Mucosa of descending colon (tissue), 3 donors: ENCODE results near the gene CCRL2. TPM values are rescaled to one million over a fixed set of nuclear protein-coding genes. Genes with fewer than 3 reads are reported as not detected.

Source experiments
- ATAC-seq: fragments of 200-7000 bp; cut with Tn5 transposase; one replicate; pipeline ENCODE4 v1.9.1; 2020; ENCODE audit warnings: mild to moderate bottlenecking, moderate library complexity
- DNase-seq, 3 donors: peaks; one replicate each; pipeline ENCODE4 v3.0.0-alpha.2; 2020
- H3K36me3 ChIP-seq: fragments of 200-600 bp; one replicate; pipeline ENCODE4 v1.8.0; 2021; ENCODE audit warnings: low read depth, mild to moderate bottlenecking
- H3K4me1 ChIP-seq: fragments of 200-600 bp; one replicate; pipeline ENCODE4 v1.8.0; 2021; ENCODE audit warnings: low read depth, mild to moderate bottlenecking
- H3K4me3 ChIP-seq: fragments of 200-600 bp; one replicate; pipeline ENCODE4 v1.8.0; 2021; ENCODE audit warnings: mild to moderate bottlenecking
- H3K9me3 ChIP-seq: fragments of 200-600 bp; one replicate; pipeline ENCODE4 v1.8.0; 2021; ENCODE audit warnings: mild to moderate bottlenecking
- CTCF ChIP-seq: fragments of 200-600 bp; IDR thresholded peaks from one replicate; pipeline ENCODE4 v1.8.0; 2022; ENCODE audit warnings: antibody characterized with exemption, mild to moderate bottlenecking
- intact Hi-C, 2 donors: fragments of 100-400 bp; cut with DNase I in 1 of 2; cut with micrococcal nuclease in 1 of 2; formaldehyde crosslinking; loops; one replicate each; pipeline versions ENCODE4 v1.11.0 to v1.11.1; 2022; cut with DNase I, micrococcal nuclease
- total RNA-seq, 3 donors: library from RNA; stranded (reverse); fragmentation: NEBNext Ultra II Directional in 2 of 3; extraction: Animal tissue kit (Norgen Biotek cat#: 25700) in 2 of 3; gene quantifications; one replicate each; pipeline versions ENCODE4 v1.2.1 to v1.2.4, GENCODE V29; 2021 to 2023
- donor health status: DM: no; HTN: no; CAD: no; lungs with moderate emphysema.
- donor health status: DM: no; HTN: no; CAD: no.
- donor health status: DM: no; HTN: yes; CAD: no.

Gene CCRL2
- total RNA-seq, 3 donors from 2014 or later = 10.2 to 23.3 (median 15.7) TPM

GRCh38 chr3:46361408-46362283 is 45.4 kb upstream of the CCRL2 start:
- intact Hi-C loops = loop anchor here in 1 of 2 donors (10.0 kb wide), 1 partner anchor 87 kb away; no protein-coding TSS in a partner anchor
- Histone ChIP-seq H3K36me3 (no peaks in the 10 kb centered on the region), H3K4me3 (no peak overlapping the region), H3K9me3 (no peaks in the 10 kb centered on the region), H3K4me1 (no peaks in the 10 kb centered on the region)
- no peak for TF ChIP-seq CTCF
- ATAC-seq (peak; percentile 87), DNase-seq (peak in 1 of 3 donors; percentile 56)

- H3K4me3 ChIP-seq = no peak overlapping the region
- H3K4me1 ChIP-seq = no peaks in the 10 kb centered on the region
- TF ChIP-seq CTCF = no peak
These were observed 42.0 kb upstream of the CCRL2 start for GRCh38 chr3:46365041-46365440.

GRCh38 chr3:46365737-46366524 is 41.1 kb upstream of the CCRL2 start:
- no peak overlapping the region for H3K4me3 ChIP-seq
- ATAC-seq (no peak), DNase-seq (no peak)
- intact Hi-C loops = loop anchor here in 1 of 2 donors (10.0 kb wide), 1 partner anchor 91 kb away; no protein-coding TSS in a partner anchor
- no peaks in the 10 kb centered on the region for H3K9me3 ChIP-seq
- no peaks in the 10 kb centered on the region for H3K36me3 ChIP-seq
- H3K4me1 ChIP-seq = no peaks in the 10 kb centered on the region
- TF ChIP-seq CTCF = no peak

More at GRCh38 chr3:46365041-46365440, 42.0 kb upstream of the CCRL2 start:
- no peaks in the 10 kb centered on the region for H3K9me3 ChIP-seq
- DNase-seq (no peak), ATAC-seq (no peak)
- intact Hi-C loops = loop anchor here in 1 of 2 donors (10.0 kb wide), 1 partner anchor 90 kb away; no protein-coding TSS in a partner anchor
- no peaks in the 10 kb centered on the region for H3K36me3 ChIP-seq

- ATAC-seq = no peak
- H3K36me3 ChIP-seq = no peaks in the 10 kb centered on the region
- H3K4me1 ChIP-seq = no peaks in the 10 kb centered on the region
- no peak overlapping the region for H3K4me3 ChIP-seq
- H3K9me3 ChIP-seq = no peaks in the 10 kb centered on the region
- TF ChIP-seq CTCF = no peak
- intact Hi-C loops = loop anchor here in 1 of 2 donors (10.0 kb wide), 1 partner anchor 93 kb away; no protein-coding TSS in a partner anchor
- no peak for DNase-seq
These were observed 39.2 kb upstream of the CCRL2 start for GRCh38 chr3:46367811-46368210.

- H3K9me3 ChIP-seq = no peaks in the 10 kb centered on the region
- H3K4me3 ChIP-seq = no peak overlapping the region
- peak; percentile 88 for ATAC-seq
- intact Hi-C loops = loop anchor here in 1 of 2 donors (10.0 kb wide), 1 partner anchor 94 kb away; no protein-coding TSS in a partner anchor
- H3K36me3 ChIP-seq = no peaks in the 10 kb centered on the region
- DNase-seq = peak; percentile 57 to 84 (median 63)
- no peaks in the 10 kb centered on the region for H3K4me1 ChIP-seq
- TF ChIP-seq CTCF = no peak
These were observed 38.5 kb upstream of the CCRL2 start for GRCh38 chr3:46368569-46368968.
